BJ (cell line): ENCODE results near the gene DCLRE1C. TPM values are rescaled to one million over a fixed set of nuclear protein-coding genes. Genes with fewer than 3 reads are reported as not detected.

Experiments used
- CTCF ChIA-PET: fragments of 350-600 bp; formaldehyde crosslinking; extraction: SDS; loops from one replicate; lab custom pipeline; 2021; ENCODE audit warnings: antibody characterized with exemption, inconsistent platforms; lab: Yijun Ruan, JAX
- POLR2A ChIA-PET: fragments of 300-600 bp; sonication (Branson Sonifier 250); formaldehyde crosslinking; extraction: SDS; loops from one replicate; lab custom pipeline; 2021; ENCODE audit warnings: antibody characterized with exemption; lab: Charles Lee
- DNase-seq: peaks from one replicate; pipeline ENCODE4 v3.0.0-alpha.2; 2011; ENCODE audit warnings: low read depth
- H3K27me3 ChIP-seq: 2 replicates; pipeline ENCODE4 v1.6.0; 2011; ENCODE audit warnings: low read length; ENCODE audit not compliant: control insufficient read depth, insufficient read depth
- H3K36me3 ChIP-seq: 2 replicates; pipeline ENCODE4 v1.5.1; 2011; ENCODE audit warnings: low read length; ENCODE audit not compliant: control insufficient read depth, insufficient read depth
- H3K4me3 ChIP-seq: 2 replicates; pipeline ENCODE4 v1.5.1; 2011; ENCODE audit warnings: low read depth, mild to moderate bottlenecking, control low read depth, low read length
- CTCF ChIP-seq: IDR thresholded peaks from 2 replicates; pipeline ENCODE4 v1.5.1; 2011; ENCODE audit warnings: low read depth, mild to moderate bottlenecking, control low read depth, inconsistent platforms, low read length, moderate library complexity; ENCODE audit not compliant: insufficient read depth
- polyA plus RNA-seq: library from polyadenylated mRNA; depleted of rRNA; stranded (reverse); fragments of >200 nt; gene quantifications from 2 replicates; pipeline ENCODE4 v1.2.3, GENCODE V29; 2011; rRNA removed

Gene DCLRE1C
- polyA plus RNA-seq, 1 experiment = 4.1 TPM

- Histone ChIP-seq H3K27me3 (no peaks in the 10 kb centered on the region), H3K4me3 (no peak overlapping the region), H3K36me3 (peaks cover 3% of the 10 kb centered on the region; the same call in 1 of the 2 replicates)
- TF ChIP-seq CTCF = no peak
- no peak for DNase-seq
- POLR2A ChIA-PET = no interaction called here
- CTCF ChIA-PET = no interaction called here
Measured at GRCh38 chr10:14859043-14859442, 94.9 kb downstream of the DCLRE1C start.

- no peak for TF ChIP-seq CTCF
- H3K36me3 ChIP-seq = peaks cover 3% of the 10 kb centered on the region; the same call in 1 of the 2 replicates
- DNase-seq = no peak
- ChIA-PET CTCF (no interaction called here), POLR2A (no interaction called here)
- no peaks in the 10 kb centered on the region for H3K27me3 ChIP-seq
- no peak overlapping the region for H3K4me3 ChIP-seq
Measured at GRCh38 chr10:14858338-14858960, 95.4 kb downstream of the DCLRE1C start.

- POLR2A ChIA-PET = no interaction called here
- no peak for DNase-seq
- Histone ChIP-seq H3K27me3 (no peaks in the 10 kb centered on the region), H3K4me3 (no peak overlapping the region), H3K36me3 (peaks cover 2% of the 10 kb centered on the region; the same call in 1 of the 2 replicates)
- CTCF ChIA-PET = no interaction called here
- no peak for TF ChIP-seq CTCF
Measured at GRCh38 chr10:14855453-14855852, 98.4 kb downstream of the DCLRE1C start.

GRCh38 chr10:14852236-14852635, 101.7 kb downstream of the DCLRE1C start:
- Histone ChIP-seq H3K36me3 (peaks cover 1% of the 10 kb centered on the region; the same call in 1 of the 2 replicates), H3K4me3 (no peak overlapping the region), H3K27me3 (no peaks in the 10 kb centered on the region)
- DNase-seq = no peak
- POLR2A ChIA-PET = no interaction called here
- CTCF ChIA-PET = no interaction called here
- no peak for TF ChIP-seq CTCF

Other genes with a start within 250 kb of the DCLRE1C start
- 11.3 and 21.2 TPM in 2 replicates for gene FAM107B, start 179.2 kb downstream of the DCLRE1C start, polyA plus RNA-seq
- gene CDNF, start 116.1 kb downstream of the DCLRE1C start, polyA plus RNA-seq = 1.0 and 1.1 TPM in 2 replicates
- gene HSPA14, start 115.8 kb downstream of the DCLRE1C start, polyA plus RNA-seq = 5.4 and 10.0 TPM in 2 replicates
- 4.2 and 5.1 TPM in 2 replicates for gene MSANTD7, start 115.8 kb downstream of the DCLRE1C start, polyA plus RNA-seq
- gene SUV39H2, start 75.2 kb downstream of the DCLRE1C start, polyA plus RNA-seq = 2.2 and 5.7 TPM in 2 replicates
- 0.26 TPM in 1 of 2 replicates, not detected in the other for gene MEIG1, start 5.3 kb upstream of the DCLRE1C start, polyA plus RNA-seq
- gene OLAH, start 89.8 kb upstream of the DCLRE1C start, polyA plus RNA-seq = 0.15 and 0.29 TPM in 2 replicates
- gene ACBD7, start 134.7 kb upstream of the DCLRE1C start, polyA plus RNA-seq = 0.76 and 1.0 TPM in 2 replicates
- gene RPP38, start 143.3 kb upstream of the DCLRE1C start, polyA plus RNA-seq = 15.9 and 17.2 TPM in 2 replicates
- gene NMT2, start 214.6 kb upstream of the DCLRE1C start, polyA plus RNA-seq = 12.7 and 20.5 TPM in 2 replicates